Esophagus muscularis mucosa (tissue), 4 donors: ENCODE data around the gene TWNK. TPM values are rescaled to one million over a fixed set of nuclear protein-coding genes. Genes with fewer than 3 reads are reported as not detected.

Experiments
- DNase-seq: peaks from one replicate; pipeline ENCODE4 v3.0.0-alpha.2; 2017; ENCODE audit errors: extremely low spot score
- H3K27ac ChIP-seq, 4 donors: fragments of 200-600 bp; sonication (generic); replicated peaks in 1 of 4; 1 replicate in 3 of 4; 2 replicates in 1 of 4; pipeline ENCODE4 v1.5.1; 2016 to 2019; ENCODE audit warnings: mild to moderate bottlenecking in 1 of 4
- H3K27me3 ChIP-seq, 4 donors: fragments of 200-600 bp; sonication (generic); one replicate each; pipeline versions ENCODE4 v1.5.1 to v1.6.0; 2016 to 2019
- H3K36me3 ChIP-seq, 4 donors: fragments of 200-600 bp; sonication (generic); one replicate each; pipeline ENCODE4 v1.5.1; 2016 to 2019
- H3K4me1 ChIP-seq, 4 donors: fragments of 200-600 bp; sonication (generic); one replicate each; pipeline ENCODE4 v1.5.1; 2016 to 2019
- H3K4me3 ChIP-seq, 4 donors: fragments of 200-600 bp; sonication (generic); 1 replicate in 2 of 4; 2 replicates in 2 of 4; pipeline ENCODE4 v1.5.1; 2016 to 2019; ENCODE audit warnings: mild to moderate bottlenecking in 4 of 4, moderate library complexity in 1 of 4
- H3K9me3 ChIP-seq, 4 donors: fragments of 200-600 bp; sonication (generic); 1 replicate in 3 of 4; 2 replicates in 1 of 4; pipeline ENCODE4 v1.5.1; 2016 to 2019
- EP300 ChIP-seq: sonication (generic); formaldehyde crosslinking; IDR thresholded peaks from one replicate; pipeline ENCODE4 v1.6.1; 2017; ENCODE audit warnings: antibody characterized with exemption
- POLR2A ChIP-seq: fragments of 450-650 bp; IDR thresholded peaks from one replicate; pipeline ENCODE4 v1.6.1; 2017; ENCODE audit warnings: antibody characterized with exemption, moderate library complexity, mild to moderate bottlenecking, low read depth
- POLR2AphosphoS5 ChIP-seq, 2 donors: sonication (generic); formaldehyde crosslinking; IDR thresholded peaks; one replicate each; pipeline ENCODE4 v1.6.1; 2017; ENCODE audit warnings: antibody characterized with exemption in 2 of 2
- WGBS: methylation state at CpG from one replicate; pipeline ENCODE4 v1.1.5; 2018; 5-methylcytosine and 5-hydroxymethylcytosine counted together
- intact Hi-C: fragments of 100-400 bp; cut with DNase I; formaldehyde crosslinking; loops from one replicate; pipeline ENCODE4 v1.15.1; 2023
- total RNA-seq, 4 donors: library from RNA; depleted of rRNA; stranded (reverse); fragments of >200 nt; gene quantifications; one replicate each; pipeline versions ENCODE4 v1.1.0 to v1.2.1, GENCODE V29; 2016
- TF ChIP-seq, protein P1 (sequence below), 3 experiments: fragments of 200-600 bp in 2 of 3; fragments of 450-650 bp in 1 of 3; sonication (generic) in 2 of 3; IDR thresholded peaks; one replicate each; pipeline ENCODE4 v1.5.1; 2017 to 2019; ENCODE audit warnings: antibody characterized with exemption in 3 of 3, mild to moderate bottlenecking in 2 of 3, moderate library complexity in 1 of 3

The TWNK gene
- total RNA-seq, 4 donors from 2014 or later: 3.7 to 11.1 (median 9.0) TPM

DNA sequence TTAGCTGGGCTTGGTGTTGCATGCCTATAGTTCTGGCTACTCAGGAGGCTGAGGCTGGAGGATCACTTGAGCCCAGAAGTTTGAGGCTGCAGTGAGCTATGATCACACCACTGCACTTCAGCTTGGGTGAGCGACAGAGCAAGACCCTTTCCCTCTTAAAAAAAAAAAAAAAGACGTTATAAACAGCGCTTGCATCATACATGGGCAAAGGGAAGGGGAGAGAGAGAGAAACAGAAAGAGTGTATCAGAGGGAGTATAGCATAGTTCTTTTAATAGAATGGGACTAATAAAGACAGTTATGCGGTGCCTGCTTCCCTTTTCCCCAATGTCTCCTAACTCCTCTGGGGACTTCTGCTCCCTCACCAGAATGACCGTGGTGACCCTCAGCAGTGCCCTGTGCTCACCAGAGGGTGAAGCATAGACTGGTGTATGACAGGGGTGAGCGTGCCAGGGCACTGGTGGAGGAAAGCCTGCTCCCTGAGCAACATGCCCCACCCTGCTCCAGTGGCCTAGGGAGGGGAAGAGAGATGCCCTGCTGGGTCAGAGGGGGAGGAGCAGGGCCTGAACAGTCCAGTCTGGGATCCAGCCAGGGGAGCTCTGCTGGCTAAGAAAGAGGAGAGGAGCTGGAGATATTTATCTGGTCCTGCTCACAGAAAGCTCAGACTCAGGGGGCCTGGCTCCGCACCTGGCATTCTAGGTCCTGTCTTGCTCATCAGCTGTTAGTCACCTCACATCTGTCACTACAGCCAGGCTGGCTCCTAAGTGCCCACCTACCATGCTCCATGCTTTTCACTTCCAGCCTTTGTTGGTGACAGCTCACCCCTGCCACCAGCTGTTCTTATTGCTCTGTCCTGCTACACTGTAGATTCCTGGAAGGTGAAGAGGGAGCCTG is 41.3 kb downstream of the TWNK start:
- WGBS: 73% methylated on average over 6 of the region's 7 CpGs
- TF ChIP-seq POLR2AphosphoS5 (IDR thresholded peaks at IDR 0.05): no peak
- TF ChIP-seq EP300: no peak
- TF ChIP-seq, protein P1, sequence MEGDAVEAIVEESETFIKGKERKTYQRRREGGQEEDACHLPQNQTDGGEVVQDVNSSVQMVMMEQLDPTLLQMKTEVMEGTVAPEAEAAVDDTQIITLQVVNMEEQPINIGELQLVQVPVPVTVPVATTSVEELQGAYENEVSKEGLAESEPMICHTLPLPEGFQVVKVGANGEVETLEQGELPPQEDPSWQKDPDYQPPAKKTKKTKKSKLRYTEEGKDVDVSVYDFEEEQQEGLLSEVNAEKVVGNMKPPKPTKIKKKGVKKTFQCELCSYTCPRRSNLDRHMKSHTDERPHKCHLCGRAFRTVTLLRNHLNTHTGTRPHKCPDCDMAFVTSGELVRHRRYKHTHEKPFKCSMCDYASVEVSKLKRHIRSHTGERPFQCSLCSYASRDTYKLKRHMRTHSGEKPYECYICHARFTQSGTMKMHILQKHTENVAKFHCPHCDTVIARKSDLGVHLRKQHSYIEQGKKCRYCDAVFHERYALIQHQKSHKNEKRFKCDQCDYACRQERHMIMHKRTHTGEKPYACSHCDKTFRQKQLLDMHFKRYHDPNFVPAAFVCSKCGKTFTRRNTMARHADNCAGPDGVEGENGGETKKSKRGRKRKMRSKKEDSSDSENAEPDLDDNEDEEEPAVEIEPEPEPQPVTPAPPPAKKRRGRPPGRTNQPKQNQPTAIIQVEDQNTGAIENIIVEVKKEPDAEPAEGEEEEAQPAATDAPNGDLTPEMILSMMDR (IDR thresholded peaks at IDR 0.05): no peak
- no peak for DNase-seq

DNA sequence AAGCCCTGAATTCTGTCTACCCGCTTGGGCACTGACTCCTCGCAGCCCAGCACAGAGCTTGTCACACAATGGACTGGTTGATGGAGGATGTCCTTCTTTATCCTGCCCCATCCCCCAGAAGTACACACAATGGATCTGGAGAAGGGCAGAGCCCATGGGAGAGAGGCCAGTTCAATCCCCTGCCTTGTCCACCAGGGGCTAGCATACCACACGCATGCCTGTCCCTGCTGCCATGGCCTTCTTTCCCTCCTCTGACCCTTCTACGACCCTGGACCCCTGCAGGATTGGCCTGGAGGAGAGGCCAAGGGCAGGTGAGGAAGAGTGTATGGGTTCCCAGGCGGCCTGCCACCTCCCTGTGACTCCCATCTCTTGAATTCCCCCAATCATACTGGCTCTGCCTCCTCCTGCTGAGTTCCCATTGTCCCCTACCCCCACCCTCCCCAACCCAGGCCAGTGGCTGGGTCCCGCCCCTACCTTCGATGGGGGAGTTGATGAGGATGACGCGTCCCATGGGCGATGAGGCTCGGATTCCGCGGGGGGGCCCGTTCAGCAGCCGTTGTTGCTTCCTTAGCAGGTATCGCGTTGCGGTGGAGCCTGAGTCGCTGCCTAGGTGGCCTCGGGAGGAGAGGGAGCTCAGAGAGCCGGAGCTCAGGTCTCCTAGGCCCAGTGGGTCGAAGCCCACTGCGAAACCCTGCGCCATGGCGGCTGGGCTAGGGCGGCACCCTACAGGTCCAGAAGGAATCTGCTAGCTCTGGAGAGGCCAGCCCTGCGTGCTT is 42.4 kb downstream of the TWNK start:
- intact Hi-C loops: loop anchor here (5.0 kb wide), 1 partner anchor 42 kb away; the partner anchor contains the start of genes MRPL43 and TWNK
- no peaks in the 10 kb centered on the region for H3K9me3 ChIP-seq
- no peak overlapping the region for H3K4me3 ChIP-seq
- H3K4me1 ChIP-seq: peaks cover 23 to 37% (median 31%) of the 10 kb centered on the region in 4 donors
- H3K36me3 ChIP-seq: peaks cover 0 to 4% (median 4%) of the 10 kb centered on the region in 4 donors
- WGBS: 55% methylated on average over 20 of the region's 27 CpGs
- H3K27ac ChIP-seq: no peak overlapping the region
- no peak for TF ChIP-seq EP300
- TF ChIP-seq POLR2A: no peak
- TF ChIP-seq POLR2AphosphoS5 (IDR thresholded peaks at IDR 0.05): no peak
- TF ChIP-seq, protein P1 (IDR thresholded peaks at IDR 0.05): no peak
- DNase-seq: no peak
- H3K27me3 ChIP-seq: no peaks in the 10 kb centered on the region

More for the DNA sequence above, 41.3 kb downstream of the TWNK start:
- H3K4me3 ChIP-seq: no peak overlapping the region
- no peaks in the 10 kb centered on the region for H3K36me3 ChIP-seq
- intact Hi-C loops: loop anchor here (5.0 kb wide), 1 partner anchor 41 kb away; the partner anchor contains the start of genes MRPL43 and TWNK
- H3K4me1 ChIP-seq: peaks cover 20 to 32% (median 26%) of the 10 kb centered on the region in 4 donors
- H3K9me3 ChIP-seq: no peaks in the 10 kb centered on the region
- H3K27ac ChIP-seq: no peak overlapping the region
- H3K27me3 ChIP-seq: no peaks in the 10 kb centered on the region

DNA sequence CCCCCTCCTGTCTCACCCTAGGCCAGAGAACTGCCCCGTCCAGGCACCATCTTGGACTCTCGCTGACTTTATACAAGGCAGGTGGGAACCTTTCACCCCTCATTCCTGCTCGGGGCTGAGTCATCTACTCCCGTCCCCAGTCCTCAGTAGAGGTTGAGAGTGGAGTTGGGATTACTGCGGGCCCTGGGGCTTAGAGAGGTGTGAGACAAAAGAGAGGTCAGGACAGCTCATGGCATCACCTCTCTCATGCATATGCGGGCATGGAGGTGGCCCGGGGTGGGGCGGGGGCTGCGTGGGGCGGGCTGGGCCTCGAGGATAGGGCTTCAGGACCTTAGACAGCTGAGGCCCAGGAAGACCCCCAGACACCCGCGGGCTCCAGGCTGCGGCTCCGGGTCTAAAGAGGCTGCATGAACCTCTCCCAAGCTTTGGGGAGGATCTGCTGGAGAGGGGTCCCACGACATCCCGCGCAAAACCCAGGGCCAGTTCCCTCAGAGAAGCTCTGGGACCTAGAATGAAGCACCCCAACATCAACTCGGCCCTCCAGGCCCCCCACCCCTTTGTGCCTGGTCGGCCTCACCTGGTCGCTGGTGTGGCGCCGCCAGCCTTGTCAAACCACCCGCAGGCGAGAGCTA is 43.3 kb downstream of the TWNK start:
- no peaks in the 10 kb centered on the region for H3K9me3 ChIP-seq
- intact Hi-C loops: no loop called here
- TF ChIP-seq, protein P1 (IDR thresholded peaks at IDR 0.05): no peak
- TF ChIP-seq EP300: no peak
- TF ChIP-seq POLR2AphosphoS5 (IDR thresholded peaks at IDR 0.05): no peak
- no peak for TF ChIP-seq POLR2A
- no peak for DNase-seq
- H3K36me3 ChIP-seq: peaks cover 5 to 13% (median 13%) of the 10 kb centered on the region in 4 donors
- WGBS: 20% methylated on average over 7 of the region's 25 CpGs
- peak overlapping the region; percentile 74 to 85 (median 80) for H3K4me3 ChIP-seq
- no peaks in the 10 kb centered on the region for H3K27me3 ChIP-seq
- H3K4me1 ChIP-seq: peaks cover 23 to 37% (median 31%) of the 10 kb centered on the region in 4 donors
- peak overlapping the region; percentile 94 to 99 (median 96) for H3K27ac ChIP-seq

GRCh38 chr10:101031128-101031795 is 43.9 kb downstream of the TWNK start, which contains the start of the genes PDZD7 and SFXN3:
Gene PDZD7 (minus strand): TSS chr10:101031129. CDS start chr10:101030219, 910 bp downstream.
Gene SFXN3 (plus strand): TSS chr10:101031234. CDS start chr10:101034695, 3,461 bp downstream.
- H3K27ac ChIP-seq: peak within 1 kb of the TSS; percentile 94 to 99 (median 96)
- H3K9me3 ChIP-seq: no peaks in the 10 kb centered on the region
- H3K4me3 ChIP-seq: peak within 1 kb of the TSS; percentile 74 to 85 (median 80)
- H3K36me3 ChIP-seq: peaks cover 11 to 19% (median 19%) of the 10 kb centered on the region in 4 donors
- WGBS: 0% methylated on average over 17 of the region's 38 CpGs
- peaks cover 23 to 37% (median 31%) of the 10 kb centered on the region in 4 donors for H3K4me1 ChIP-seq
- H3K27me3 ChIP-seq: no peaks in the 10 kb centered on the region
- TF ChIP-seq, protein P1 (IDR thresholded peaks at IDR 0.05): no peak
- TF ChIP-seq POLR2A (peak; percentile 23), POLR2AphosphoS5 (IDR thresholded peaks at IDR 0.05) (peak; percentile 83 to 93), EP300 (no peak)
- DNase-seq: peak; percentile 98
- intact Hi-C loops: no loop called here
